Adrenal gland (tissue), 5 donors: ENCODE results near the gene C7orf57.

Experiments
- CTCF ChIP-seq, 6 experiments: fragments of 450-650 bp in 4 of 6; fragments of 200-600 bp in 2 of 6; sonication (generic) in 1 of 6; IDR thresholded peaks; 1 replicate in 5 of 6; 2 replicates in 1 of 6; pipeline versions ENCODE4 v1.5.1 to v1.8.0; 2016 to 2021; ENCODE audit warnings: antibody characterized with exemption in 6 of 6, mild to moderate bottlenecking in 2 of 6, moderate library complexity in 1 of 6
- POLR2A ChIP-seq, 2 donors: fragments of 450-650 bp; IDR thresholded peaks; one replicate each; pipeline ENCODE4 v1.6.1; 2017; ENCODE audit warnings: antibody characterized with exemption in 2 of 2, mild to moderate bottlenecking in 2 of 2, moderate library complexity in 1 of 2
- donor health status: DM: no; HTN: no; CAD: no.

GRCh38 chr7:48097521-48098231, 62.3 kb downstream of the C7orf57 start:
- TF ChIP-seq CTCF (IDR thresholded peaks at IDR 0.05), result no peak
- TF ChIP-seq POLR2A (IDR thresholded peaks at IDR 0.05), result no peak
